Limb (tissue), 2 donors: Measurements from ENCODE around the gene AUTS2.

Experiments used
- DNase-seq, 2 donors: peaks; one replicate each; pipeline ENCODE4 v3.0.0-alpha.2; 2016; ENCODE audit errors: extremely low spot score in 2 of 2

Gene AUTS2

DNA sequence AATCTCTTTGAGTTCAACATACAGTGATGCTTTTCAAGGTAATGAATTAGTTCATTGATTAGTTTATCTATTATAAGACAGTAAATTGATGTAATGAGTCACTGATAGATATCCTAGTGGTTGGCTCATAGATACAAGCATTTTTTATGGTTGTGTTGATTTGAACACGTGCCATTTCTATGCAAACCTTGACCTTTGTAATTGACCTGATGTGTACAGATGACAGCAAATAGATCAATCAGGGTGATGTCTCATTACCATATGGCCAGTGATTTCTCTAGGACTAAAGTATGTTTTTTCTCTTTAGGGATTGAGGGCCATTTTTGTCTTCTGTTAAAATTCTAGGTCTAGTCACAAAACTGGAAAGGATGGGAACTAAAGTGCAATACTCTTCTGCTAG lies 773.4 kb downstream of the AUTS2 start:
- DNase-seq, result no peak

DNA sequence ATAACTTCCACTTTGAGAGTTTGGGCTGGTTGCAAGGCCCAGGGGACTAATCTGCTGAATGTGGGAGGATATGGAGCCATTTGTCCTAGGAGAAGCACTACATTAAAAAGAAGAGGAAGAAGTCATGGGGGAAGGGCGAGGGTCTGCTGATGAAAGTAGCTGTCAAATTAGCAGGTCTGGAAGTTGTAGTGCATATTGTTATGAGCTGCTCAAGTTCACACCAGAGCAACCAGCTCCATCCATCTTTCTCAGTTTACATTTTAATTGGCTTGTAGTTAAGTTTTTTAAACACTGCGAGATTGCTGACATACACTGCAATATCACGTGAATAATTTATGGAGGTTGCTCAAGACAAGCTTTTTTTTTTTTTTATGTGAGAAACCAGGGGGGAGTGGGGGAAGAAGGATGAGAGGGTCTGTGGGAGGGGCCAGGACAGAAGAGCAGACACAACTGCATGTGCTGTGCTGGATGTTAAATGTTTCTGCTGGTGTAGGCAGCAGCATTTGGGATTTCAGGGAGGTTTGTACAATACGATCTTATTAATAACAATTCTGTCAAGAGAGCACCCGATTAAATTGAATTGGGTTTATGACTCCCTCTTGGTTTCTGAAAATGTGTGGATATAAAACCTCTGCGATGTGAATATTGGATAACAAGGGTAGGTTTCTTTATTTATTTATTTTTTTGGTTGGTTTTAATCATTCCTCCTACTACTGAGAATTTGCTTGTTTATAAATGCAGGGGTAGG lies 774.7 kb downstream of the AUTS2 start:
- DNase-seq, result no peak

DNA sequence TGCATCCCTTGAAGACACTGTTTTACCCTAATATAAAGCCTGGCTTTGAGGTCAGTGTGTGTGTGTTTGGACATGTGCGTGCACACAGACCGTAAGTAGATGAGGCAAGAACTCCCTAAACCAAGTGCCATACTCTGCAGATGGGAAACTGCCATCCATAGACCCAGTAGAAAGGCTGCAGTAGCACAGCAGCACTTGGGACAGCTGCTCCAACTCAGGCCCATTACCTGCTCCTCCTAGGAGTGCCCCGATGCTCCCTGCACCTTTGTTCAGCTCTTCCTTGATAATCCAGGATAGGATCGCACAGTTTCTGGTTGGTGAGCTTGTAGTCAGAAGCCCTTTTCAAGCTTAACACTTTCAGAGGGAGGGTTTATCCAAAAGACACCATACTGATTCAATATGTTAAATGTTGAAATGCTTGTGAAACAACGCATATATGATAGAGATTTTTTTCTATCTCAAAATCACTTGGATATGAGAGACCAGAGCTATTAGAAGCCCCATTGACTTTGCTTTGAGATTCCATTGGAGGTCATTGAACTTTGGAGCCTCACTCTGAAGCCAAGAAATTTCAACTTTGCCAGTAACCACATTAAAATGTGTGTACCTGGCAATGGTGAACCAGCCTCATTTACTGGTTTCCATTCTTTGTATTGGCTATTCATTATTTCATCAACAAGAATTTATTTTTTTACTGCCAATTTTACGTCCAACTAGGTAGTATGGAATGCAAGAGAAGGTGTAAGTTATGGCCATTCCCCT lies 776.7 kb downstream of the AUTS2 start:
- no peak for DNase-seq

DNA sequence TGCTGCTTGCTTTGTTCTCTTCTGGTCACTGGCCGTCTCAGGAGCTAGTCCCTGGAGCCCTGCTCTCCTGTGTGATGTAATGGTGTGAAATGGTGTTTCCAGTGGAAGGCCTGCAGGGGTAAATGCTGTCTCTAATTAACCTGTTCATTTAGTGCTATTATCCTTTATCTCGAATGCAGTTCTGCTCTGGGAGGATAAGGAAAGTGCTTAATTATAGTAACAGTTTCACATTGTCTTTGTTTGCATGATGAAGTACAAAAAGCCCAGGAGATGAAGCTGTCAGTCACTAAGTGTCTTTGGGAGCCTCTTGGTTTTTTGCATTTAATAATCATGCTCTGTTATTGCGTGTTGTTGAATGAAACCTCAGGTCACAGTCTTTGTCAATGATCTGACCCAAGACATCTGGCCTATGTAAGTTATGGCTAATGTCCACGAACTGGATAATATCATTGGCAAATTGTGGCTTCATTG lies 778.3 kb downstream of the AUTS2 start:
- DNase-seq, result no peak

DNA sequence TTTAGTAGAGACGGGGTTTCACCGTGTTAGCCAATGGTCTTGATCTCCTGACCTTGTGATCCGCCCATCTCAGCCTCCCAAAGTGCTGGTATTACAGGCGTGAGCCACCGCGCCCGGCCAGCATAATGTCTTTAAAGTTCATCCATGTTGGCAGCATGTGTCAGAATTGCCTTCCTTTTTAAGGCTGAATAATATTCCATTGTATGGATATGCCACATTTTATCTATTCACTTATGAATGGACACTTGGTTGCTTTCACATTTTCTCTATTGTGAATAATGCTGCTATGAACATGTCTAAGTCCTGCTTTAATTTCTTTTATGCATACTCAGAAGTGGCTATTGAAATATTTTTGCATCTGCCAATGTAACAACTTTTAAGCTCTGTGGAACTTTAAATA lies 779.7 kb downstream of the AUTS2 start:
- DNase-seq, result no peak

DNA sequence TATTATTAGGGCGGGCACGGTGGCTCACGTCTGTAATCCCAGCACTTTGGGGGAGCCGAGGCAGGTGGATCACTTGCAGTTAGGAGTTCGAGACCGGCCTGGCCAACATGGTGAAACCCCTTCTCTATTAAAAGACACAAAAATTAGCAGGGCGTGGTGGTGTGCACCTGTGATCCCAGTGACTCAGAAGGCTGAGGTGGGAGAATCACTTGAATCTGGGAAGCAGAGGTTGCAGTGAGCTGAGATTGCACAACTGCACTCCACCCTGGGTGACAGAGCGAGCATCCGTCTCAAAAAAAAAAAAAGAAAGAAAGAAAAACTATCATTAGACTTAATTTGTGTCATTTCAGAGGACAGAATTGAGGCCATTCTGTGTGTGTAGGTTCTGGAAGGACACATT lies 780.9 kb downstream of the AUTS2 start:
- DNase-seq, result no peak

DNA sequence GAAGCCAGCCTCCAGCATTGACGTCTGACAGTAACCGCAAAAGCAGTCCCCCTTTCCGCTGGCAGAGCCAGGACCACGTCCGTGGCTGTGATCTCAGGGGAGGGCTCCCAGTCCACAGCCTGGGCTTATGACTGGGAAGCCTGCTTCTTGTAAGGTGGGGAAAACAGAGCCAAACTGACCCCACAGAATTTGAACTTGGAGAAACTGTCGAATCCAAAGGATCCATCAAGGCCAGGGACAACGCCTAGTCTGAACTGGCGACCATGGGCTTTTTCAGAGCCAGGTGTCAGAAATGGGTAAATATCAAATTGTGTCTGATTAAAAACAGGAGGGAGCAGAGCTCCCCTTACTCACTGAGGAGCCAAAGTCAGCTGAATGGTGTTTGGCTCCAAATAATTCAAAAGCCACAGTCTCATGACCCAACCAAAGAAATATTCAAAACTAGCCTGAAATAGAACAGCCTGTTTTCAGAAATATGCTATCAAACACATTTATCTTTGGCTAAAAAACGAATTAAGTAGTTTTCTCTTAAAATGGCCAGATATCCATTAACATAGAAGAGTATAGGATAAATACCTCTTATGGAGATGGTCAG lies 782.2 kb downstream of the AUTS2 start:
- no peak for DNase-seq

DNA sequence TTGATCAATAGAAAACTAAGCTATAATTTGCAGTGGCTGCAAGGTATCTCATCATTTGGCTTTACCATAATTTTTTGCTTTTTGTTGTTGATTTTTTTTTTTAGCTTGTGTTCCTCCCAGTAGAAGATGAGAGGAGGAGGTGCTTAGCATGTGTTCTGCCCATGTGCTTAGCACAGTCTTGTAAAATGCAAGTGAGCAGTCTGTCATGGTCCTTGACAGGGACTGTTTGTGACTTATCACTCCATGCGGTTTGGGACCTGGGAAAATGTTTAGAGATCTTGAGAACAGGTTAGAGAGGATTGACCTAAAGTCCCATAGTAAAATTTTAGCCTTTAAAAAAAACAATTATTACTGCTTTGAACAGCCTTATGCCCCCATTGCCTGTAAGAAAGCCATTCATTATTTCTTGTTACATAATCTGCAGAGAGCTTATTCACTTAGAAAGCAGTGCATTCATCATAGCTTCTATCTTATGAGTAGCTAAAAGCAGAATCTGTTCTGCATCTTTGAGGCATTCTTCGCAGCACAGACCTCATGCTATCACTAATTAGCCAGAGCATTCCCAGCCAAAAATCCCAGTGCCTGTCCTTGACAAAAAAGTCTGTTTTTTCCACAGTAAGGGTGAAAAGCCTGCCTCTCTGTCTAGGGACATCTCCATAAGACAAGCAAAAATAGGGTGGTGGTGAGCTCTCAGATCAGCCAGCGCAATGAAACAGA lies 784.9 kb downstream of the AUTS2 start:
- DNase-seq, result no peak

DNA sequence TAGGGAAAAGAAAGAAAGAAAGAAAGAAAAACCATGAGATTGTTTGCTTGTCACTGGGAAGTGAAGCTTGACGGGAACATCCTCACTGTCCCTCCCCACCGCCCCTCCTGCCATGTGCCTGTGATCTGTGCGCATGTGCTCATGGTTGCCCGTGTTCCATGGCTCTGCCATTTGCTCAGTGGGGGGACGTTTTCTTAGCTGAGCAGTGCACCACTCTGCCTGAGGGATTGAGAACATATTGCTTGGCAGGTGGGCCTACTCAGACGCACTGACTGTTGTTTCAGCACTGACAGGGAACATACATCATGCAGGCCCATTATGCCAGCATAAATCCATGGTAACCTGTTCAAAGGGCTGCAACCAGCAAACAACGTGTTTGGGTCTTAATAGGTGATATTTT lies 785.7 kb downstream of the AUTS2 start:
- no peak for DNase-seq

DNA sequence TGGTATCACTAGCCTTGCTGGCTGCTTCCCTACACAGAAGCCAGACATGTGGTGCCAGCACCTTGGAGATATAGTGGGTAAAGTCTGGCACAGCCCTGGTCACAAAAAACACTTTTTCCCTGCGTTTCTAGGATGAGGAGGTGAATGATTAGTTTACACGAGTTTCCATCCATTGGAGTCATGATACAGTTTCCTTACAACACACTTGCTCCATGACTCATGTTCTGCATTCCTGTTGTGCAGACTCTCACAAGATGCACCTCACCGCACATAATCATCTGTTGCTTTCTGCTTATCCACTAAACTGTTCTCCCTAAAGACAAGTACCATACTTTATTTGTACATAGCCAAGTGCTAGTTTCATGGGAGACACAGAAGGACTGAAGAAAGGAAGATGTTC lies 786.6 kb downstream of the AUTS2 start:
- DNase-seq, result no peak

DNA sequence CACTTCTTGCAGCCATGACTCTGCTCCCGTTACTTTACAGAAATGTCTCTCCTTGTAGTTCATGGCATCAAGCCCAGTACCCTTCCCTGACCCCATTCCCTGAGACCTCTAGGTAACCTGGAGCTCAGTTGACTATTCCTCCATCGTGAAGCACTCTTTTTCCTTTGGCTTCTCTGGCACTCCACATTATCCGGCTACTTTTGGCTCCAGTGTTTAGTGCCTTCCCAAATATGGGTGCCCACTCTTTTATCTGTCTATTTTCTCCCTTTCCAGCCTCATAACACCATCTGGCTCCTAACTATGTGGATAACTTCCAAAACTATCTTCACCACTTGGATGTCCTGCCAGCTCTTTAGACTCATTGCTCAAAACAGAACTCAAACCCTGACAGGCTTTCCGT lies 788.9 kb downstream of the AUTS2 start:
- DNase-seq, result no peak

DNA sequence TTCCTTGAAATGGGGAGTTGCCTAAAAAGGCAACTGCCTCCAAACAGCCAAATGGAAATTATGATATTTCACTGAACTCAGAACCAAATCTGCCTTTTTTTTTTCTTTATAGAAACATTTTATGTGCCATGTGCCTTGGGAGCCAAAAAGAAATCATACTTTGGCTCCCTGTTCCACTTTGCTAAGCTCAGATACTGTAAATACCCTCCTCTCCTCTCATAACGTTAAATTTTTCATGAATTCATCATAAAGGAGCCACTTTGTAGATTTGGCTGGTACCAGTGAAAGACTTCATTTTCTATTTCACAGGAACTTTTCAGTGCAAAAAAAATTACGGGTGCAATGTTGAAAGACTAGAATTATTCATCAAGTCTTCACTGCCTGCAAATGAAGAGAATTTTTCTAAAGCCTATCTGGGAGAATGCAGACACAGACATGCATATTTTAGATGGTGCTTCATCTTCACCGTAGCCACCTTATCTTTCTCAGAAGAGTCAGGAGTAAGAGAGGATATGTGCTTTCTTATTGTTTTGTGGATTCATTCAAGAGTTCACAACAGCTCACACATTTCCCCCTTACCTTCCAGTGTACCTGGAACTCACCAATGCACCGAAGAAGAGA lies 791.4 kb downstream of the AUTS2 start:
- no peak for DNase-seq

DNA sequence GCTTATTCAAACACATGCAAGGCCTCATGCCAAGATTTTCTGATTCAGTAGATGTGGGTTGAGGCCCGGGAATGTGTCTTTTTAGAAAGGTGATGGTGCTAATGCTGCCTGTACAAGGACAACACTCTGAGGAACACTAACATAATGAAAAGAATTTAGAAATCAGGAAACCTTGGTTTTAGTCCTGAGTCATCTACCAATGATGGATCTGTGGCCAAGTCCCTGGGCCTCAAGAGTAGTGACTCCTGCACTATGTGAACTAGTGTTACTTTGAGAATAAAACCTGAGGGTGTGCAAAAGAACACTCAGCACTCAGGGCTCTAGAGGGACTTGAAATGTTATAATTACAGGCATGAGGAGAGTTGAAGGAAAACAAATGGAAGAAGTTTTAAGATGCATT lies 792.0 kb downstream of the AUTS2 start:
- no peak for DNase-seq

DNA sequence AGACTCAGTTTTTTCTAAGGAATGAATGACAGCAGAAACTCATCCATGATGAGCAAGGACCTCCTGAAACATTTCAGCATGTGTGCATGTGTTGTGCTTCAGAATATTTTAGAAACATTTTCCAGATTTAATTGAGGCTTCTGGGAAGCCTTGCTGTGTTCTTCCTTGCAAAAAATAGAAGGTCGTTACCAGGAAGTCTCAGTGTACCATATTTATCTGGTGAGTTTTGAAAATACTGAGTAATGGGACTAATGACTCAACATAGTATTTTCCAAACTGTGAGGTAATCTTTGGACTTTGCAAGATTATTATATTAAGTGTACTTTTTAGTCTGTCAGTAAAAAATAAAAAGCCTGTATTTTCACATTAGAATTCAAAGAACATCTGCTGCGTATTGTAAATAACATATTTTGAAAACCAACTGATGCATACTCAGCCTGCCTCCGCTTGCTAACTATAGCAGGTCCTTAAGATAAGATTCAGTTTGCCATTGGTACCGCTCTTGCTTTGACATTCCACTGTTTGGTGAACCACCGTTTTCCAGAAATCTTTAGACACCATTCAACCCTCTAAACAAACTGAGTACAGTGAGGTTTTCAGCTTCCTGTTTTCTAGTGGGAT lies 794.1 kb downstream of the AUTS2 start:
- peak in 1 of 2 donors; percentile 36 for DNase-seq

DNA sequence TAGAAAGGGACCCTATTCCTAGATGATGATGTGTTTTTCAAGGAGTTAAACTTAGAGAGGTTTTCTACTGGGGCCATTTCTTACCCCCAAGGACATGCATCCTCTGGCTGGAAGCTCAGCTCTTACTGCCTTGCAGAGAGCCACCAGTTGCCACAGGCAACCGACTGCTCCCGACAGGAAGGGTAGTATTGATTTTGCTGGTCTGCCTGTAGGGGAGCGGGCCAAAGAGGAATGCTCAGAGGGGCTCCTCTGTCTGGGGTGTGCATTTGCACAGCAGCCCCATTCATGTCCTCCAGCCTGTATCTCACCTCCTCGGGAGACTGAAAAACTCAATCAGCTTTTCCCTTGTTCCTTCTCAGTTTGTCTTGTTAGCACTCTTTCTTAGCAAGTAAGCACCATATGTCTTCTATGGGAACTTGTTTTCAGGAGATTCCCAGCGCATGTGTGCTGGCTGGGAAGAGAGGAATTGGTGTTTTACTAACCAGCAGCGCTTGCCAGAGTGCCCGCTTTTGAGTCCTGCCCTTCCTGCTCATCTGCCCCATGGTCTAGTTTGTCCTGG lies 794.7 kb downstream of the AUTS2 start:
- DNase-seq, result no peak

DNA sequence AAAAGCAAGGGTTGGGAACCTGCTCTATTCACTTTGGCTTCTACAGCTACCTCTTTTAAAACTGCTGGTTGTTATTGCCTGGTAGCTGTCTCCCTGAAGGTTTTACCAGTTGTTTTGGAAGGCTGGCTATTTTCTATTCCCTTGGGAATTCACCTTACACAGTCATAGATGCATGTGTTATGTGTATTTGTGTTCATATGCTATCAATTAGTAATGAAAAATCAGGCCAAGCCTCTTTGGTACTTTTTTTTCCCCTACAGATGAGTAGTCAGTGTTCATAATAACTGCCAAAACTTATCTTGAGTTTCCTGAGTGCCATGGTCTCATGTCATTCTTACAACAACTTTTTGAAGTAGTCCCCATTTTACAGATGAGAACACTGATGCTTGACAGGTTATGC lies 795.7 kb downstream of the AUTS2 start:
- DNase-seq, result no peak

DNA sequence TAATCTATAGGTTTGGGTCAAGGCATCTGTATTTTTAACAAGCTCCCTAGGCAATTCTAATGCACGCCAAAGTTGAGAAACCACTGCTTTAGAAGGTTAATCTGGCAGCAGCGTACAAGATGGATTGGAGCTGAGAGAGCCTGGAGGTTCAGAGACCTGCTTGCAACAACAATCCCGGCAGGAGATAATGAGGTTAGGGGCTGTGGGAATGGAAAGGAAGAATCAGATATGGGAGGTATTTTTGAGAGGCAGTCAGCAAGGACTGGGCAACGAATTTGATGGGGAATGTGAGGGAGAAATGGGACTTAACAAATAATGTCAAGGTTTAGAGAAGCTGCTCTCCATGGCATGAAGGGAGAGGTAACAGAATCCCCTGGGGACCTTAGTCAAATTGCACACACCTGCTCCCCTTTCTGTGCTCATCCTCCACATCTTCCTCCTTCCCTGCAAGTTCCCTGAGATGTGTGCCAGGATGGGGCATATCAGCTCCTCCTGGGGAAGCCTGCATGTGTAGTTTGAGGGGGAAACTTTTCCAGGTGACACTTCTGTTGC lies 802.6 kb downstream of the AUTS2 start:
- no peak for DNase-seq

DNA sequence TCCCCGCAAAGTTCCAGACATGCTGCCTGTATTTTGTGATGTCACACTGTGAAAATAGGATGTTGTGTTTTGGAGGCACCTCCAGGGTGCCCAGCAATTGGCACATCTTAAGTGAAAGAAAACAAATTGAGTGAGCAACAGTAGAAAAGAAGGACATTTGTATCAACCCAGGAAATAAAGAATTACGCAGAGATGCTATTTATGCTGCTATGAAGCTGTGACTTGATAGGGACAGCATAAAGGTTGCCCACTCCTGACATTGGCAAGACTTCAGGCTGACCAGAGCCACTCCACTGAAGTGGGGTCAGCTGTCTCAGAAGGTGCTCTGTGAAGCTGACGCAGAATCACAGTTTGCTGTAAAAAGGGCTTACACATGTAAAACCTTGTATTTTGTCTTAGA lies 803.8 kb downstream of the AUTS2 start:
- DNase-seq, result no peak

DNA sequence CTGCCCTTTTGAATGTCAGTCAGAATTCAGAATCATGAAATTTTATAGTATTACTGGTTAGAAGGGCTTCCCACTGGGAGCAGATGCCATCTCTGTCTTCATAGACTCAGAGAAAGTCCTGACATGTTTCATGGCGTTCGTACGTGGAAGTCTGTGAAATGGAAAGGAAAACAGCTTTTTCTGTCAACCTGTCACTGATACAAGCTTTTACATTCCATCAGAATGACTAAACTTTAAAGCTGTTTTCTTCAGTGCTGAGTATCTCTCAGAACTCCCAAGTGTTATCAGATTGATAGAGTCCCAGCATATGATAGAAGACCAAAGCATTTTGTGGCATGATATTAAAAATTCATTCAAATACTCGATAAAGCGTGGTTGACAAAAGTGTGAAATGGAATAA lies 807.0 kb downstream of the AUTS2 start:
- no peak for DNase-seq

DNA sequence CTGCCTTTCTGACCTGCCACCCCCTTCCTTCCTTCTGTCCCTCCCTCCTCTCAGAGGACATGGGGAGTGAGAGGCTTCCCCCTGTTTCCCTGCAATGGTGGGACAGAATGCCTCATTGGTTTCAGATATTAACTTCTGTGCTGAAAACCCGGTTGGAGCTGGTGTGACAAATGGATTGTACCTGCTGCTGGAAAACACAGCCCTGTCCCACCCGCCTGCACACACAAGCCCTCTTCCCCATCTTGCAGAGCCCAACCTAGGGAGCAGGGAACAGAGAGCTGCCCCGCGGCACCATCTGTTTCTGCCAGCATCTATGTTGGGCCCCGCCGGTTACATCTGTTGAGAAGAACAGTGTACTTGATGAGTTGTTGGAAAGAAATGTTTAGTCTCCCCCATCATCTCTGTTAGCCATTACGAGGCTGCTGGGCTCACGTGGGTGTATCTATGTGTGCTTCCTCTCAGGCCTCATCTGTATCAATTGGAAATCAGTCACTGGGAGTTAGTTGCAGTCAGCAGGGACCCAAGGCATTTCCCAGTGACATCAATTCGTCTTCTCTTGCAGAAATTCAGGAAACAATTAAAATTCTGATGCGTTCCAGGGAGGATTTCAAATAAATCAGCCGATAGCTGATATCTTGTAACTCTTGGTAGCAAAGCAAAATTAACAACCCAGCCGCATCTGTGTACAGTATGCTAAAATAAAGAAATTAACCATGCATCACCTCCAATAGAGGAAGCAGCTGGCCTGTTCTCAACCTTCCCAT lies 808.1 kb downstream of the AUTS2 start:
- peak; percentile 42 to 56 for DNase-seq
